ENCODE data around the gene TNFRSF1A.

GRCh38 chr12:6361834-6362233, 20.0 kb upstream of the TNFRSF1A start:
- TF ChIP-seq POLR2A (IDR thresholded peaks at IDR 0.05; ENCODE audit: low read length): peak; percentile 27; the same call in 1 of the 2 replicates
- no peak for TF ChIP-seq REST (IDR thresholded peaks at IDR 0.05)
- TF ChIP-seq, protein P1, sequence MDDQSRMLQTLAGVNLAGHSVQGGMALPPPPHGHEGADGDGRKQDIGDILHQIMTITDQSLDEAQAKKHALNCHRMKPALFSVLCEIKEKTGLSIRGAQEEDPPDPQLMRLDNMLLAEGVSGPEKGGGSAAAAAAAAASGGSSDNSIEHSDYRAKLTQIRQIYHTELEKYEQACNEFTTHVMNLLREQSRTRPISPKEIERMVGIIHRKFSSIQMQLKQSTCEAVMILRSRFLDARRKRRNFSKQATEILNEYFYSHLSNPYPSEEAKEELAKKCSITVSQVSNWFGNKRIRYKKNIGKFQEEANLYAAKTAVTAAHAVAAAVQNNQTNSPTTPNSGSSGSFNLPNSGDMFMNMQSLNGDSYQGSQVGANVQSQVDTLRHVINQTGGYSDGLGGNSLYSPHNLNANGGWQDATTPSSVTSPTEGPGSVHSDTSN (IDR thresholded peaks at IDR 0.05): 0 out of 2 replicates have a peak, but pooled peaks have one; percentile 49
- peak; percentile 21 to 36; a peak in 2 of 5 replicates for TF ChIP-seq RAD21 (conservative IDR thresholded peaks at IDR 0.05 in 1 of 2, IDR thresholded peaks at IDR 0.05 in 1 of 2)
- no peak for TF ChIP-seq TP53 (CRISPR knock-in tag; IDR thresholded peaks at IDR 0.05)
- TF ChIP-seq CTCF (IDR thresholded peaks at IDR 0.05): no peak
- peak; percentile 92 for TF ChIP-seq MAX (IDR thresholded peaks at IDR 0.05)
- no peak for TF ChIP-seq ESRRA (IDR thresholded peaks at IDR 0.05; ENCODE audit: borderline replicate concordance, low read length)
- no peak for TF ChIP-seq MYC (IDR thresholded peaks at IDR 0.05; ENCODE audit: borderline replicate concordance, low read length)
- TF ChIP-seq FOSL2 (IDR thresholded peaks at IDR 0.05): 0 out of 2 replicates have a peak, but pooled peaks have one; percentile 19
- peak; percentile 90 for TF ChIP-seq FOSL2 (CRISPR knock-in tag; IDR thresholded peaks at IDR 0.05)
